Neural crest cell (in vitro differentiated cells): ENCODE measurements around the gene WDR18. TPM values are rescaled to one million over a fixed set of nuclear protein-coding genes. Genes with fewer than 3 reads are reported as not detected.

Source experiments
- DNase-seq: peaks from one replicate; pipeline ENCODE4 v3.0.0; 2021; ENCODE audit warnings: low read depth, mixed read lengths, low spot score
- H3K27ac Mint-ChIP-seq: one replicate; pipeline ENCODE4 v1.8.0; 2021; ENCODE audit warnings: mild to moderate bottlenecking, mixed read lengths; ENCODE audit not compliant: unreplicated experiment
- H3K27me3 Mint-ChIP-seq: 2 replicates; pipeline ENCODE4 v1.8.0; 2021; ENCODE audit warnings: low read depth, mild to moderate bottlenecking, mixed read lengths
- H3K36me3 Mint-ChIP-seq: 2 replicates; pipeline ENCODE4 v1.8.0; 2021; ENCODE audit warnings: low read depth, mild to moderate bottlenecking, mixed read lengths
- H3K4me1 Mint-ChIP-seq: 2 replicates; pipeline ENCODE4 v1.8.0; 2021; ENCODE audit warnings: mixed read lengths
- H3K4me3 Mint-ChIP-seq: one replicate; pipeline ENCODE4 v1.8.0; 2021; ENCODE audit warnings: mild to moderate bottlenecking, mixed read lengths
- H3K9me3 Mint-ChIP-seq: 2 replicates; pipeline ENCODE4 v1.8.0; 2021; ENCODE audit warnings: mixed read lengths
- CTCF ChIP-seq: fragments of 200-600 bp; sonication (generic); conservative IDR thresholded peaks from 2 replicates; pipeline ENCODE4 v1.5.0; 2021; ENCODE audit warnings: antibody characterized with exemption, mild to moderate bottlenecking
- total RNA-seq: library from RNA; stranded (reverse); gene quantifications from 2 replicates; pipeline ENCODE4 v1.2.1, GENCODE V29; 2021

Gene WDR18
- total RNA-seq, 1 donor from 2014 or later, result 65.2 TPM

DNA sequence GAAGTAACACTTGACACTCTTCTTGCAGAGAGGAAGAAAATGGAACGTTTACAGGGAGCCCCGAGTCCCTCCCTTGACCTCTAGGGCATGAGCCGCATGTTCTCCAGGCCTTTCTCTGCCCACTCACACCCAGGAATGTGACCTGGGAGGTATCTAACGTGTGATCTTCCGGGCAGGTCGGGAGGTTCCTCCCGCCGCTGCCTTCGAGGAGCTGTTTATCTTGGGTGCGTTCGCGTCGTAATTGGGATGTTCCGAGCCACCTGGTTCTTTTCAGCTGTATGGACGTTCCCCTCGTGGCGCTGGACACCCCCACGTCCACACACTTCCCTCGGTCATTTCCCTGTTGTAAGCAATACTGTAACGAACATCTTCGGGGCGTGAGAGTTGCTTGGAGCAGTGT lies 44.7 kb upstream of the WDR18 start:
- H3K4me3 Mint-ChIP-seq, result peak overlapping the region; percentile 62
- no peak overlapping the region for H3K27ac Mint-ChIP-seq
- no peaks in the 10 kb centered on the region for H3K9me3 Mint-ChIP-seq
- peaks cover 44% of the 10 kb centered on the region for H3K27me3 Mint-ChIP-seq
- H3K36me3 Mint-ChIP-seq, result peaks cover 24% of the 10 kb centered on the region
- TF ChIP-seq CTCF, result no peak
- H3K4me1 Mint-ChIP-seq, result peaks cover 19% of the 10 kb centered on the region
- no peak for DNase-seq

DNA sequence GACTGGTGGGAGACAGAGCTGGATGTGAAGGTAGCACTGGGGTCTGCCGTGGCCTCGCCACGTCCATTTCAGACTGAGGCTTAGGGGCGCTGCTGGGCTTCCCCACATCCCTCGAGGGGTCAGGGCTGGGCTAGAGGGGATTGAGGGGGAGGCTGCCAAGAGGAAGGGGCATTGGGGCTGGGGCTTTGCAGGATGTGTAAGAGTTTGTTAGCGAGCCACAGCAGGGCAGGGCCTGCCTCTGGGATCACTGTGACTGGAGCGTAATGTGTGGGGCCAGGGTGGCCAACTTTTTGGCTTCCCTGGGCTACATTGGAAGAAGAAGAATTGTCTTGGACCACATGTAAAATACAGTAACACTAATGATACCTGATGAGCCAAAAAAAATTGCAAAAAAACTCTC lies 44.2 kb upstream of the WDR18 start:
- TF ChIP-seq CTCF, result no peak
- Mint-ChIP-seq H3K4me1 (peaks cover 19% of the 10 kb centered on the region), H3K4me3 (peak overlapping the region; percentile 62)

GRCh38 chr19:940591-941291 lies 43.4 kb upstream of the WDR18 start:
- no peak for TF ChIP-seq CTCF
- Mint-ChIP-seq H3K4me1 (peaks cover 19% of the 10 kb centered on the region), H3K36me3 (peaks cover 24% of the 10 kb centered on the region), H3K27me3 (peaks cover 49% of the 10 kb centered on the region), H3K27ac (peak overlapping the region; percentile 69), H3K9me3 (no peaks in the 10 kb centered on the region), H3K4me3 (peak overlapping the region; percentile 62)
- DNase-seq, result no peak

More for the DNA sequence above, 44.2 kb upstream of the WDR18 start:
- Mint-ChIP-seq H3K9me3 (no peaks in the 10 kb centered on the region), H3K27ac (peak overlapping the region; percentile 69), H3K27me3 (peaks cover 48% of the 10 kb centered on the region), H3K36me3 (peaks cover 24% of the 10 kb centered on the region)
- no peak for DNase-seq

- peaks cover 24% of the 10 kb centered on the region for H3K36me3 Mint-ChIP-seq
- H3K4me1 Mint-ChIP-seq, result peaks cover 19% of the 10 kb centered on the region
- DNase-seq, result no peak
- H3K27me3 Mint-ChIP-seq, result peaks cover 50% of the 10 kb centered on the region
- no peak overlapping the region for H3K27ac Mint-ChIP-seq
- H3K4me3 Mint-ChIP-seq, result peak overlapping the region; percentile 40
- TF ChIP-seq CTCF, result no peak
- H3K9me3 Mint-ChIP-seq, result no peaks in the 10 kb centered on the region
Measured at GRCh38 chr19:941292-942132, 42.6 kb upstream of the WDR18 start.

GRCh38 chr19:942133-942645 lies 42.0 kb upstream of the WDR18 start:
- peaks cover 22% of the 10 kb centered on the region for H3K36me3 Mint-ChIP-seq
- peaks cover 19% of the 10 kb centered on the region for H3K4me1 Mint-ChIP-seq
- peaks cover 51% of the 10 kb centered on the region for H3K27me3 Mint-ChIP-seq
- no peak overlapping the region for H3K4me3 Mint-ChIP-seq
- no peak for DNase-seq
- no peak for TF ChIP-seq CTCF
- H3K27ac Mint-ChIP-seq, result no peak overlapping the region
- H3K9me3 Mint-ChIP-seq, result no peaks in the 10 kb centered on the region
